SK-N-SH (cell line): Measurements from ENCODE around the gene ARID1B.
A peak's percentile ranks its signal among the peaks of the same experiment; 100 is the strongest.

Source experiments
- CHD2 ChIP-seq: fragments of 150-350 bp; IDR thresholded peaks from 2 replicates; pipeline ENCODE4 v1.6.1; 2018; ENCODE audit warnings: low read length; ENCODE audit not compliant: partially characterized antibody
- CTCF ChIP-seq: fragments of 200-600 bp; sonication (generic); IDR thresholded peaks from 2 replicates; pipeline ENCODE4 v1.6.1; 2017; ENCODE audit warnings: antibody characterized with exemption, mild to moderate bottlenecking, moderate library complexity
- ELF1 ChIP-seq: IDR thresholded peaks from 2 replicates; pipeline ENCODE4 v1.4.0; 2012
- EZH2phosphoT487 ChIP-seq: fragments of 200-600 bp; sonication (generic); IDR thresholded peaks from 2 replicates; pipeline ENCODE4 v1.6.1; 2017; ENCODE audit warnings: low read depth, mixed run types, mild to moderate bottlenecking, antibody characterized with exemption, moderate library complexity, borderline replicate concordance
- GABPA ChIP-seq: IDR thresholded peaks from 2 replicates; pipeline ENCODE4 v1.4.0; 2012; ENCODE audit warnings: low read depth, mild to moderate bottlenecking
- JUND ChIP-seq: IDR thresholded peaks from 2 replicates; pipeline ENCODE4 v1.4.0; 2012
- MAX ChIP-seq: IDR thresholded peaks from 2 replicates; pipeline ENCODE4 v1.4.0; 2012; ENCODE audit warnings: low read depth
- MXI1 ChIP-seq: IDR thresholded peaks from 2 replicates; pipeline ENCODE4 v1.6.1; 2012; ENCODE audit warnings: mild to moderate bottlenecking, low read depth, low read length, improper control_type of control experiment
- NRF1 ChIP-seq: IDR thresholded peaks from 2 replicates; pipeline ENCODE4 v1.6.1; 2012; ENCODE audit warnings: low read depth, mild to moderate bottlenecking, low read length
- POLR2AphosphoS5 ChIP-seq: IDR thresholded peaks from 2 replicates; pipeline ENCODE4 v1.6.1; 2012; ENCODE audit warnings: low read depth, low read length
- TEAD4 ChIP-seq: IDR thresholded peaks from 2 replicates; pipeline ENCODE4 v1.4.0; 2012; ENCODE audit warnings: mild to moderate bottlenecking, borderline replicate concordance; ENCODE audit not compliant: insufficient read depth

- TF ChIP-seq CTCF (no peak), GABPA (no peak), ELF1 (no peak), EZH2phosphoT487 (no peak), NRF1 (no peak; the same call in 1 of the 2 replicates), POLR2AphosphoS5 (no peak), TEAD4 (no peak), MXI1 (no peak), JUND (no peak), CHD2 (peak; percentile 40), MAX (no peak)
Observed at GRCh38 chr6:156992020-156992804, 215.0 kb downstream of the ARID1B start.
